ENCODE measurements around the gene AGPS. TPM values are rescaled to one million over a fixed set of nuclear protein-coding genes. Genes with fewer than 3 reads are reported as not detected.

The AGPS gene
- total and polyA plus RNA-seq, 9 of the 15 experiments (the other 6 are each of a cell fraction or from before 2014, with no cell fraction given): 15.5 to 211 (median 63.1) TPM

DNA sequence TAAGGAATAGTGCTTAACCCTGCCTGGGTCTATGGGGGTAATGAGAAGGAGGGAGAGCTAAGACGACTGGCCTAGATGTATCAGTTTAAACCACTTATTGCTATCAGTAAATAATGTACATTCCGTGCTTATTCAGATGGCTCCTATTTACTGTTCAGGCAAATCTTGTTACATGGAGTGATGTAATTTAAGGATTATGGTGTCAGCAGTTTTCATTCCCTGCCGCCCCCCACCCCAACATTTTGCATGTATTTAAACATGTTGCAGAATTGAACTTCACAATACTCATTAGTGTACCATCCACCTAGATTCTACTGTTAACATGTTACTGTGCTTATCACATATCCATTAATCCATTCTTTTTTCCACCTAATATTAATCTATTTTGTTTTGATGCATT is 11.7 kb downstream of the AGPS start:
- in situ Hi-C loops (cut with MboI): no loop called here
- peaks cover 0 to 17% of the 10 kb centered on the region in 2 experiments; a peak in 4 of 5 replicates for H3K4me1 ChIP-seq (replicated peaks in 1 of 2; ENCODE audit: control insufficient read depth in 2 of 2, insufficient read depth in 2 of 2, low read length in 2 of 2)
- TF ChIP-seq C11orf30 (IDR thresholded peaks at IDR 0.05; ENCODE audit: low read depth) (peak; percentile 74; the same call in 1 of the 2 replicates), MEF2A (IDR thresholded peaks at IDR 0.05; ENCODE audit: control insufficient read depth, low read depth, low read length) (no peak), ETV5 (CRISPR knock-in tag; IDR thresholded peaks at IDR 0.05; ENCODE audit: low read depth) (no peak), ZNF316 (IDR thresholded peaks at IDR 0.05) (peak; percentile 85), NFYB (IDR thresholded peaks at IDR 0.05; ENCODE audit: extremely low read depth, insufficient read length) (no peak), MAFK (IDR thresholded peaks at IDR 0.05; ENCODE audit: low read length) (0 out of 2 replicates have a peak, but pooled peaks have one; percentile 19), ZBTB17 (CRISPR knock-in tag; IDR thresholded peaks at IDR 0.05) (no peak), ZNF12 (CRISPR knock-in tag; IDR thresholded peaks at IDR 0.05) (no peak), MAFG (tag; conservative IDR thresholded peaks at IDR 0.05) (peak; percentile 36; the same call in 1 of the 2 replicates)
- H2AFZ ChIP-seq (ENCODE audit: low read depth, low read length): no peak overlapping the region
- ATAC-seq (no peak), DNase-seq (ENCODE audit: extremely low read depth in 1 of 4, low spot score in 3 of 4) (no peak), FAIRE-seq (no peak)
- H3K27me3 ChIP-seq (ENCODE audit: control insufficient read depth in 2 of 2, insufficient read depth in 2 of 2, low read length in 2 of 2): no peaks in the 10 kb centered on the region
- H3K9ac ChIP-seq (ENCODE audit: insufficient read depth in 1 of 2, low read depth in 2 of 2, low read length in 2 of 2): no peak overlapping the region
- no peak overlapping the region for H3K4me2 ChIP-seq (ENCODE audit: insufficient read depth, low read length)
- WGBS (ENCODE audit: insufficient coverage, low coverage, missing lambda C conversion rate): 74% methylated on average over 3 of the region's 3 CpGs
- ChIA-PET CTCF (ENCODE audit: low intra/inter-chr PET ratio) (no interaction called here), POLR2A (interaction anchor here (0.5 to 2.9 kb wide), 4 partner anchors 10 to 324 kb away, joined by 3 to 16 read pairs (median 6); partner anchors contain the start of gene AGPS)
- intact Hi-C loops (cut with micrococcal nuclease): no loop called here
- H3K9me3 ChIP-seq (replicated peaks; ENCODE audit: control insufficient read depth, insufficient read depth, low read depth, low read length): no peaks in the 10 kb centered on the region
- H3K9me1 ChIP-seq (ENCODE audit: control insufficient read depth, insufficient read depth, low read length): no peaks in the 10 kb centered on the region
- H3K4me3 ChIP-seq: no peak overlapping the region
- H4K20me1 ChIP-seq (replicated peaks; ENCODE audit: control insufficient read depth, insufficient read depth, low read length): no peaks in the 10 kb centered on the region; the same call in 1 of the 2 replicates
- BruUV-seq (replicated peaks): no TSS peak
- H3K79me2 ChIP-seq (ENCODE audit: control insufficient read depth, insufficient read depth, low read length): peaks cover 98% of the 10 kb centered on the region
- peaks cover 6% of the 10 kb centered on the region; the same call in 2 of the 3 replicates for H3K36me3 ChIP-seq (ENCODE audit: control insufficient read depth, insufficient read depth, low read length)
- no peak overlapping the region; the same call in 2 of the 3 replicates for H3K27ac ChIP-seq (ENCODE audit: extremely low read depth, low read depth, low read length)
